ENCODE data around the gene BLOC1S1.

DNA sequence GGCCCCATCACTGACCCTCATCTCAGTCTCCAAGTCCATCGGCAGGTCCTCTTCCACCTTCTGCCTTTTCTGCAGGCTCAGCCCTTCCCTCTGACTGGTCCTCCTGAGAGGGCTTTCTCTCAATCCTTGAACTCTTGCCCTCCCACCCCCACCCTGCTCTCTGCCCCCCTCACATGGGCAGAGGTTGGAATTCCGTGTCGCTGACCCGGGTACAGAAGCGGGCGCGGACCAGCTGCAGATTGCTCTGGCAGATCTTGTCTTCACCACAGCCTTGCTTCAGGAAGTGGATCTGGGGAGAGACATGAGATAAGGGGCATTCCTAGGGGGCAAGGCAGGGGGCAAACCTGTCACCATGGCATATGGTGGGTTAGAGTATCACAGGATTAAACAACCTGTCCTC, 20.5 kb upstream of the BLOC1S1 start:
- TF ChIP-seq, protein P1, sequence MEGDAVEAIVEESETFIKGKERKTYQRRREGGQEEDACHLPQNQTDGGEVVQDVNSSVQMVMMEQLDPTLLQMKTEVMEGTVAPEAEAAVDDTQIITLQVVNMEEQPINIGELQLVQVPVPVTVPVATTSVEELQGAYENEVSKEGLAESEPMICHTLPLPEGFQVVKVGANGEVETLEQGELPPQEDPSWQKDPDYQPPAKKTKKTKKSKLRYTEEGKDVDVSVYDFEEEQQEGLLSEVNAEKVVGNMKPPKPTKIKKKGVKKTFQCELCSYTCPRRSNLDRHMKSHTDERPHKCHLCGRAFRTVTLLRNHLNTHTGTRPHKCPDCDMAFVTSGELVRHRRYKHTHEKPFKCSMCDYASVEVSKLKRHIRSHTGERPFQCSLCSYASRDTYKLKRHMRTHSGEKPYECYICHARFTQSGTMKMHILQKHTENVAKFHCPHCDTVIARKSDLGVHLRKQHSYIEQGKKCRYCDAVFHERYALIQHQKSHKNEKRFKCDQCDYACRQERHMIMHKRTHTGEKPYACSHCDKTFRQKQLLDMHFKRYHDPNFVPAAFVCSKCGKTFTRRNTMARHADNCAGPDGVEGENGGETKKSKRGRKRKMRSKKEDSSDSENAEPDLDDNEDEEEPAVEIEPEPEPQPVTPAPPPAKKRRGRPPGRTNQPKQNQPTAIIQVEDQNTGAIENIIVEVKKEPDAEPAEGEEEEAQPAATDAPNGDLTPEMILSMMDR (IDR thresholded peaks at IDR 0.05 in 4 of 5, conservative IDR thresholded peaks at IDR 0.05 in 1 of 5), result no peak
- no peak for TF ChIP-seq POLR2A (IDR thresholded peaks at IDR 0.05)

Data from gastrocnemius medialis (tissue), 4 donors.